ENCODE results near the gene LUM. TPM values are rescaled to one million over a fixed set of nuclear protein-coding genes. Genes with fewer than 3 reads are reported as not detected.

The LUM gene
- total RNA-seq, 1 donor from 2014 or later: 76.4 TPM

- Histone ChIP-seq H3K9ac (ENCODE audit: low read length) (no peak overlapping the region), H3K36me3 (ENCODE audit: insufficient read depth, low read length) (no peaks in the 10 kb centered on the region), H4K20me1 (ENCODE audit: insufficient read depth, low read length) (no peaks in the 10 kb centered on the region), H3K27ac (ENCODE audit: low read depth, low read length) (no peak overlapping the region), H3K9me3 (ENCODE audit: insufficient read depth, low read depth, low read length) (no peaks in the 10 kb centered on the region), H2AFZ (ENCODE audit: low read depth, low read length) (no peak overlapping the region), H3K27me3 (ENCODE audit: insufficient read depth, low read length) (no peaks in the 10 kb centered on the region), H3K4me1 (ENCODE audit: insufficient read depth, low read length) (peaks cover 20% of the 10 kb centered on the region), H3K4me2 (ENCODE audit: low read length) (no peak overlapping the region), H3K79me2 (ENCODE audit: insufficient read depth, low read length) (no peaks in the 10 kb centered on the region), H3K4me3 (ENCODE audit: insufficient read depth, low read depth, low read length) (no peak overlapping the region)
- H3K4me1 Mint-ChIP-seq (ENCODE audit: low read depth, unreplicated experiment): peaks cover 31% of the 10 kb centered on the region
- DNase-seq (ENCODE audit: low read depth) (no peak), FAIRE-seq (no peak)
- peaks cover 7% of the 10 kb centered on the region for H3K9me3 Mint-ChIP-seq (ENCODE audit: unreplicated experiment)
- no peaks in the 10 kb centered on the region for H3K27me3 Mint-ChIP-seq (ENCODE audit: low read depth, unreplicated experiment)
- peaks cover 12% of the 10 kb centered on the region for H3K36me3 Mint-ChIP-seq (ENCODE audit: low read depth, unreplicated experiment)
- no peak overlapping the region for H3K4me3 Mint-ChIP-seq (ENCODE audit: unreplicated experiment)
- H3K27ac Mint-ChIP-seq (ENCODE audit: unreplicated experiment): no peak overlapping the region
- no peak for TF ChIP-seq CTCF (IDR thresholded peaks at IDR 0.05; ENCODE audit: insufficient read depth, low read depth, low read length)
- no peak for TF ChIP-seq EZH2 (IDR thresholded peaks at IDR 0.05; ENCODE audit: insufficient read depth, low read length)
These were observed 7.7 kb downstream of the LUM start for GRCh38 chr12:91103624-91104023.

GRCh38 chr12:91103101-91103500 lies 8.2 kb downstream of the LUM start:
- Histone ChIP-seq H3K79me2 (ENCODE audit: insufficient read depth, low read length) (no peaks in the 10 kb centered on the region), H3K9me3 (ENCODE audit: insufficient read depth, low read depth, low read length) (no peaks in the 10 kb centered on the region), H3K4me1 (ENCODE audit: insufficient read depth, low read length) (peaks cover 24% of the 10 kb centered on the region), H2AFZ (ENCODE audit: low read depth, low read length) (no peak overlapping the region), H3K4me3 (ENCODE audit: insufficient read depth, low read depth, low read length) (no peak overlapping the region), H3K27ac (ENCODE audit: low read depth, low read length) (no peak overlapping the region), H4K20me1 (ENCODE audit: insufficient read depth, low read length) (no peaks in the 10 kb centered on the region), H3K36me3 (ENCODE audit: insufficient read depth, low read length) (no peaks in the 10 kb centered on the region), H3K4me2 (ENCODE audit: low read length) (no peak overlapping the region), H3K27me3 (ENCODE audit: insufficient read depth, low read length) (no peaks in the 10 kb centered on the region), H3K9ac (ENCODE audit: low read length) (no peak overlapping the region)
- Mint-ChIP-seq H3K27me3 (ENCODE audit: low read depth, unreplicated experiment) (no peaks in the 10 kb centered on the region), H3K27ac (ENCODE audit: unreplicated experiment) (no peak overlapping the region), H3K36me3 (ENCODE audit: low read depth, unreplicated experiment) (peaks cover 12% of the 10 kb centered on the region), H3K4me3 (ENCODE audit: unreplicated experiment) (no peak overlapping the region), H3K9me3 (ENCODE audit: unreplicated experiment) (peaks cover 7% of the 10 kb centered on the region), H3K4me1 (ENCODE audit: low read depth, unreplicated experiment) (peaks cover 31% of the 10 kb centered on the region)
- no peak for FAIRE-seq
- no peak for DNase-seq (ENCODE audit: low read depth)
- TF ChIP-seq CTCF (IDR thresholded peaks at IDR 0.05; ENCODE audit: insufficient read depth, low read depth, low read length) (no peak), EZH2 (IDR thresholded peaks at IDR 0.05; ENCODE audit: insufficient read depth, low read length) (no peak)

- peak; percentile 26 for FAIRE-seq
- H3K9ac ChIP-seq (ENCODE audit: low read length): no peak overlapping the region
- H3K36me3 ChIP-seq (ENCODE audit: insufficient read depth, low read length): no peaks in the 10 kb centered on the region
- H3K4me1 ChIP-seq (ENCODE audit: insufficient read depth, low read length): peaks cover 24% of the 10 kb centered on the region
- peaks cover 36% of the 10 kb centered on the region for H3K4me1 Mint-ChIP-seq (ENCODE audit: low read depth, unreplicated experiment)
- H3K27ac ChIP-seq (ENCODE audit: low read depth, low read length): peak overlapping the region; percentile 32
- no peaks in the 10 kb centered on the region for H3K9me3 ChIP-seq (ENCODE audit: insufficient read depth, low read depth, low read length)
- peaks cover 3% of the 10 kb centered on the region for H3K9me3 Mint-ChIP-seq (ENCODE audit: unreplicated experiment)
- no peaks in the 10 kb centered on the region for H3K27me3 Mint-ChIP-seq (ENCODE audit: low read depth, unreplicated experiment)
- no peak overlapping the region for H2AFZ ChIP-seq (ENCODE audit: low read depth, low read length)
- H3K27me3 ChIP-seq (ENCODE audit: insufficient read depth, low read length): no peaks in the 10 kb centered on the region
- no peaks in the 10 kb centered on the region for H3K79me2 ChIP-seq (ENCODE audit: insufficient read depth, low read length)
- peak overlapping the region; percentile 71 for H3K27ac Mint-ChIP-seq (ENCODE audit: unreplicated experiment)
- no peak overlapping the region for H3K4me3 ChIP-seq (ENCODE audit: insufficient read depth, low read depth, low read length)
- no peak overlapping the region for H3K4me3 Mint-ChIP-seq (ENCODE audit: unreplicated experiment)
- peak; percentile 84 for DNase-seq (ENCODE audit: low read depth)
- H3K4me2 ChIP-seq (ENCODE audit: low read length): no peak overlapping the region
- H3K36me3 Mint-ChIP-seq (ENCODE audit: low read depth, unreplicated experiment): peaks cover 7% of the 10 kb centered on the region
- no peaks in the 10 kb centered on the region for H4K20me1 ChIP-seq (ENCODE audit: insufficient read depth, low read length)
- TF ChIP-seq EZH2 (IDR thresholded peaks at IDR 0.05; ENCODE audit: insufficient read depth, low read length) (no peak), CTCF (IDR thresholded peaks at IDR 0.05; ENCODE audit: insufficient read depth, low read depth, low read length) (no peak)
These were observed 10.4 kb downstream of the LUM start for GRCh38 chr12:91100906-91101305.
